Stomach smooth muscle (tissue), 2 donors: ENCODE results near the gene OPTN.

ENCODE experiments used
- H3K27ac ChIP-seq: one replicate; pipeline ENCODE4 v1.7.0; 2013; ENCODE audit warnings: mild to moderate bottlenecking, low read length, inconsistent platforms
- H3K27me3 ChIP-seq, 2 donors: one replicate each; pipeline ENCODE4 v1.7.0; 2013; ENCODE audit warnings: low read length in 2 of 2; ENCODE audit not compliant: insufficient read depth in 2 of 2, control insufficient read depth in 1 of 2
- H3K36me3 ChIP-seq, 2 donors: one replicate each; pipeline ENCODE4 v1.7.0; 2013; ENCODE audit warnings: low read length in 2 of 2; ENCODE audit not compliant: control insufficient read depth in 2 of 2, insufficient read depth in 2 of 2
- H3K4me1 ChIP-seq: one replicate; pipeline ENCODE4 v1.7.0; 2013; ENCODE audit warnings: low read length; ENCODE audit not compliant: control insufficient read depth, insufficient read depth
- H3K4me3 ChIP-seq, 2 donors: one replicate each; pipeline ENCODE4 v1.7.0; 2013; ENCODE audit warnings: low read length in 2 of 2
- H3K9ac ChIP-seq, 2 donors: one replicate each; pipeline ENCODE4 v1.7.0; 2013; ENCODE audit warnings: low read length in 2 of 2, mild to moderate bottlenecking in 1 of 2
- H3K9me3 ChIP-seq, 2 donors: one replicate each; pipeline ENCODE4 v1.7.0; 2013; ENCODE audit warnings: low read length in 2 of 2; ENCODE audit not compliant: control insufficient read depth in 2 of 2
- donor health status: healthy.
- donor health status: Pancreatic carcinoma.

OPTN gene

GRCh38 chr10:13103554-13103953 is 3.6 kb downstream of the OPTN start:
- Histone ChIP-seq H3K27me3 (no peaks in the 10 kb centered on the region), H3K9ac (no peak overlapping the region), H3K4me1 (peaks cover 23% of the 10 kb centered on the region), H3K4me3 (no peak overlapping the region), H3K9me3 (no peaks in the 10 kb centered on the region), H3K27ac (no peak overlapping the region), H3K36me3 (peaks cover 3 to 6% of the 10 kb centered on the region in 2 donors)

- Histone ChIP-seq H3K36me3 (peaks cover 7 to 11% of the 10 kb centered on the region in 2 donors), H3K27me3 (no peaks in the 10 kb centered on the region), H3K9me3 (no peaks in the 10 kb centered on the region), H3K4me3 (no peak overlapping the region), H3K4me1 (peaks cover 14% of the 10 kb centered on the region), H3K9ac (no peak overlapping the region), H3K27ac (no peak overlapping the region)
Observed at GRCh38 chr10:13104697-13105096, 4.7 kb downstream of the OPTN start.

- no peaks in the 10 kb centered on the region for H3K27me3 ChIP-seq
- H3K36me3 ChIP-seq = peaks cover 7 to 16% of the 10 kb centered on the region in 2 donors
- H3K27ac ChIP-seq = no peak overlapping the region
- H3K4me1 ChIP-seq = peaks cover 14% of the 10 kb centered on the region
- no peak overlapping the region for H3K4me3 ChIP-seq
- H3K9me3 ChIP-seq = no peaks in the 10 kb centered on the region
- no peak overlapping the region for H3K9ac ChIP-seq
Observed at GRCh38 chr10:13105184-13105583, 5.2 kb downstream of the OPTN start.

- Histone ChIP-seq H3K9me3 (no peaks in the 10 kb centered on the region), H3K4me1 (peaks cover 8% of the 10 kb centered on the region), H3K9ac (no peak overlapping the region), H3K36me3 (peaks cover 10 to 18% of the 10 kb centered on the region in 2 donors), H3K4me3 (no peak overlapping the region), H3K27ac (no peak overlapping the region), H3K27me3 (no peaks in the 10 kb centered on the region)
Observed at GRCh38 chr10:13106387-13107045, 6.6 kb downstream of the OPTN start.

GRCh38 chr10:13110908-13111307 is 10.9 kb downstream of the OPTN start:
- Histone ChIP-seq H3K36me3 (peaks cover 20 to 32% of the 10 kb centered on the region in 2 donors), H3K9me3 (no peaks in the 10 kb centered on the region), H3K4me1 (no peaks in the 10 kb centered on the region), H3K4me3 (no peak overlapping the region), H3K27ac (no peak overlapping the region), H3K27me3 (no peaks in the 10 kb centered on the region), H3K9ac (no peak overlapping the region)

GRCh38 chr10:13113544-13113943 is 13.6 kb downstream of the OPTN start:
- Histone ChIP-seq H3K27me3 (no peaks in the 10 kb centered on the region), H3K27ac (no peak overlapping the region), H3K9me3 (no peaks in the 10 kb centered on the region)

GRCh38 chr10:13115832-13116803 is 16.2 kb downstream of the OPTN start:
- Histone ChIP-seq H3K4me1 (no peaks in the 10 kb centered on the region), H3K27ac (no peak overlapping the region), H3K4me3 (no peak overlapping the region), H3K9ac (no peak overlapping the region), H3K9me3 (no peaks in the 10 kb centered on the region), H3K36me3 (peaks cover 29 to 38% of the 10 kb centered on the region in 2 donors), H3K27me3 (no peaks in the 10 kb centered on the region)

More at GRCh38 chr10:13113544-13113943, 13.6 kb downstream of the OPTN start:
- H3K9ac ChIP-seq = no peak overlapping the region
- H3K36me3 ChIP-seq = peaks cover 28 to 37% of the 10 kb centered on the region in 2 donors
- no peaks in the 10 kb centered on the region for H3K4me1 ChIP-seq
- no peak overlapping the region for H3K4me3 ChIP-seq

- Histone ChIP-seq H3K36me3 (peaks cover 31 to 40% of the 10 kb centered on the region in 2 donors), H3K27ac (no peak overlapping the region), H3K4me1 (no peaks in the 10 kb centered on the region), H3K9me3 (no peaks in the 10 kb centered on the region), H3K9ac (no peak overlapping the region), H3K27me3 (no peaks in the 10 kb centered on the region), H3K4me3 (no peak overlapping the region)
Observed at GRCh38 chr10:13117841-13118783, 18.1 kb downstream of the OPTN start.

- no peak overlapping the region for H3K4me3 ChIP-seq
- H3K36me3 ChIP-seq = peaks cover 29 to 44% of the 10 kb centered on the region in 2 donors
- no peaks in the 10 kb centered on the region for H3K27me3 ChIP-seq
- no peaks in the 10 kb centered on the region for H3K9me3 ChIP-seq
- no peak overlapping the region for H3K9ac ChIP-seq
- no peaks in the 10 kb centered on the region for H3K4me1 ChIP-seq
- H3K27ac ChIP-seq = no peak overlapping the region
Observed at GRCh38 chr10:13118784-13119410, 18.9 kb downstream of the OPTN start.
